Panc1 (cell line): ENCODE data around the gene WDFY3.

ENCODE experiments used
- CTCF ChIP-seq: fragments of 450-650 bp; IDR thresholded peaks from 2 replicates; pipeline ENCODE4 v1.5.1; 2017; ENCODE audit warnings: mild to moderate bottlenecking
- POLR2AphosphoS5 ChIP-seq: IDR thresholded peaks from 2 replicates; pipeline ENCODE4 v1.6.1; 2012; ENCODE audit warnings: mild to moderate bottlenecking, low read depth, low read length, moderate library complexity
- REST ChIP-seq, 2 experiments: IDR thresholded peaks; 2 replicates each; pipeline ENCODE4 v1.6.1; 2011 to 2012; ENCODE audit warnings: low read depth in 2 of 2, control low read depth in 1 of 2, low read length in 1 of 2, mild to moderate bottlenecking in 1 of 2, moderate library complexity in 1 of 2; ENCODE audit not compliant: insufficient read depth in 1 of 2
- SIN3A ChIP-seq: IDR thresholded peaks from 2 replicates; pipeline ENCODE4 v1.6.1; 2012; ENCODE audit warnings: low read depth, mild to moderate bottlenecking, low read length, moderate library complexity, borderline replicate concordance; ENCODE audit not compliant: insufficient read depth
- TCF7L2 ChIP-seq: IDR thresholded peaks from 2 replicates; pipeline ENCODE4 v1.6.1; 2011; ENCODE audit warnings: mild to moderate bottlenecking, low read depth, low read length, inconsistent platforms

- no peak for TF ChIP-seq CTCF
- TF ChIP-seq REST (IDR thresholded peaks at IDR 0.05; ENCODE audit: insufficient read depth in 1 of 2, low read depth in 2 of 2, low read length in 1 of 2) = no peak
- peak; percentile 62; the same call in 1 of the 2 replicates for TF ChIP-seq TCF7L2
- 0 out of 2 replicates have a peak, but pooled peaks have one; percentile 36 for TF ChIP-seq POLR2AphosphoS5
- TF ChIP-seq SIN3A = no peak
Observed at GRCh38 chr4:84691170-84691691, 275.3 kb downstream of the WDFY3 start.
